GM21360 (cell line): Measurements from ENCODE around the gene OR2D3.
"Not testable (repeated sequence)": the region's sequence is repeated elsewhere in the genome, so short reads cannot be mapped to it uniquely, and the experiment has no call there.

Experiments
- ATAC-seq: cut with Tn5 transposase; IDR thresholded peaks from one replicate; pipeline ENCODE4 v1.9.1; 2021; ENCODE audit warnings: mild to moderate bottlenecking, moderate library complexity; ENCODE audit not compliant: unreplicated experiment

Gene OR2D3

DNA sequence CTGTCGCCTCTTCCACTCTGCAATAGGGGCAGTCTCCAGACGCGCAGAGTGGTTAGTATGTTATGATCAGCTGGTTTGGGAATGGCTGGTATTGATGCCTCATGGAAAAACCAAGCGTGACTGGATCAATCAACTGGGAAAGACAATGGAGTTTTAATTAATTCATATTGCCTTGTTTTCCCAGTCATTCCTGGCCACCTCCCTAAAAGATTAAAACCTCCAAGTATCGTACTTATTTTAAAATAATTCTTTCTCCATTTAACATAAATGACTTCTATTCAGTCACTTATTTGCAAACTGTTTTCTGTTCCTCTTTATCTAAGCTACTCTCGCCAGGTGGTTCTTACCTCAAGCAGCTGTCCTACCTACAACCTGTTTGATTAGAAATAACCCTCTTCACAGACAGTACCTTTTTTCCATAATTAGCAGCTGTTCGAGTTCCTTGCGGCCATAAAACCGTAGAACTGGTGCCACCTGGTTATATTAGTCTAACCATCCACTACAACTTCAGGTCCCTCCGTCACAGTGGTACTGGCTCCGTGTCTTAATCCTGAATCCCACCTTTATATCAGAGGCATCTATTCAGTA lies 6.3 kb downstream of the OR2D3 start:
- peak; percentile 37 for ATAC-seq

DNA sequence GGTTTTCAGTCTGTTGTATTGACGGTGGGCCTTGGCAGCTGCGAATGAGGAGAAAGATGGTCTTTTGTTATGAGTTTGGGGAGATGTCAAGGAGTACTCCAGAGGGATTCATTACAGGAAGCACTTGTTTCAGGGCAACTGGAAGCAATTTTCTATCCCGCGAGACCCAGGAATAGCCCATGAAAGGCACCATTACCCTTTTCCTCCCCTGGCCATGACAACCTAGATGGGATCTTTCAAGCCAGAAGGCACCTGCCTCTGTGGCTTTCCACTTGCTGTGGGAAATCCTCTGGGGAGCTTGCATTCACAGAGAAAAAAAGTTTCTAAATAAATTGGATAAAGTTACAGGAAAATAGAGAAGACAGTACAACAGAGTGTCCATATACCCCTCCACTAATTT lies 8.1 kb downstream of the OR2D3 start:
- ATAC-seq, result no peak

DNA sequence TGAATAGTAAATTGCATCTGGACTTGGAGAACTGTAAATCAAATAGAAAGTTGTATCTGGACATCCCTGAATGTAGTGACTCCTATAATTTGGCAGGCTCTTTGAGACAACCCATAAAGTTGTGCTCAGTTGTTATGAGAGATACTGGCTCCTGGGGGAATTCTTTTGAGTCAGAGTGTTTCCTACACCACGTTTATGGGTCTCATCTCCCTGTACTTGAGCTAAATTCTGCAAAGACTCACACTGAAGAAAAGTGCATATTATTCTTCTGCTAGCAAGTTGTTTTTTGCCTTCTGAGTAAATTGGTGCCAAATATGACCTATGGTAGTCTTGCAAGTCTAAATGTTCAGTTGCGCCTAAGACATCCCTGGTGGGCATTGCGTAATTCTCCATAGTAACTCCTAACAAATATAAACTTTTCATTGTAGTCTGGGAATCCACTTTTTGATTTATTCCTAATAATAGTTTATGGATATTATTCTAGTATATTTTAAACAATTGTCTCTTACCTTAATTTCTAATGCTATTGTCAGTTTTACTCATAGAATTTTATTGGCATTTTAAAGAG lies 10.4 kb downstream of the OR2D3 start:
- no peak for ATAC-seq

DNA sequence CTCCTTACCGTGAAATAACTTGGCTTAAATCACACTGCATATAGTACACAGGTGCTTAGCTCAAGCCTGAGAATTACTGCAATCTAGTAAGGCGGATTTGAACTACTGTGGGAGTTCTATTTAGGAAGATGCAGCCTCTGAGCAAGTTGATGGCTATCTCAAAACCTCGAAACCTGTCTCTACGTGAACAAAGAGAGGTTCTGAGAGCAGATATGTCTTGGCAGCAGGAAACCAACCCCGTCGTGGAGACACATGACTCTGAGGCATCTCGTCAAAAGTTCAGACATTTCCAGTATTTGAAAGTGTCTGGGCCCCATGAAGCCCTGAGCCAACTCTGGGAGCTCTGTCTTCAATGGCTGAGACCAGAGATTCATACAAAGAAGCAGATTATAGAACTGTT lies 11.3 kb downstream of the OR2D3 start:
- ATAC-seq, result no peak

DNA sequence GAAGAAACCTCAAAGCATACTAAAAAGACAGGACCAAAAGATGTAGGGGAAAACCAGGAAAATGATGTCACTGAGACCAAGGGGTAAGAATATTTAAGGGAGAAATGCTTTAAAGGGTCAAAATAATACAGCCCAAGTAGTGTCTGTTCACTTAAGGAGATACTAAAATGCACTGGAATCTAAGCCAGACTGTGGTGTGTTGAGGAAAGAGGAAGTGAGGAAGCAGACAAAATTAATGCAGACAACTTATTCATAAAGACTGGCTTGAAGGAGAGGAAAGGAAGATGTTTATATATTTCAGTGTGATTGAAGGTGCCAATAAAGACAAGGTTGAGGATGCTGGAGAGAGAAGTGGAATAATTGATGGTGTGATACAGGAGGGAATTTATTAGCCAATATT lies 21.2 kb downstream of the OR2D3 start:
- no peak for ATAC-seq

DNA sequence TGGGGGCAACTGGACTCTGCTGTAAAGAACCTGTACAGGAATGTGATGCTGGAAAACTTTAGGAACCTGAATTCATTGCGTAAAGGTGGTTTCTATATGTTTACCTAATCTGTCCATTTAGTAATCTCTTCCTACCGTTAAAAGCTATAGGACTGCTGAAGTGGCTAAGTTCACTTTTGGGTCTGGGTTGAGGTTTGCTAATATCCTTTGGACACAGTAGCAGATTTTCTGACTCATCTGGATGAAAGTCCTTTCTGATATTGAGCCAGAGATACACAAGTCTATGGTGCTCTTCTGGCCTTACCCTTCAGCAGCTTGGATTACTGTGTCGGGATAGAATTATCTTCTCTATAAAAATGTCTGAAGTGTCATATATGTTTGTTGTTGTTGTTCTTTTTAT lies 22.3 kb downstream of the OR2D3 start:
- no peak for ATAC-seq

DNA sequence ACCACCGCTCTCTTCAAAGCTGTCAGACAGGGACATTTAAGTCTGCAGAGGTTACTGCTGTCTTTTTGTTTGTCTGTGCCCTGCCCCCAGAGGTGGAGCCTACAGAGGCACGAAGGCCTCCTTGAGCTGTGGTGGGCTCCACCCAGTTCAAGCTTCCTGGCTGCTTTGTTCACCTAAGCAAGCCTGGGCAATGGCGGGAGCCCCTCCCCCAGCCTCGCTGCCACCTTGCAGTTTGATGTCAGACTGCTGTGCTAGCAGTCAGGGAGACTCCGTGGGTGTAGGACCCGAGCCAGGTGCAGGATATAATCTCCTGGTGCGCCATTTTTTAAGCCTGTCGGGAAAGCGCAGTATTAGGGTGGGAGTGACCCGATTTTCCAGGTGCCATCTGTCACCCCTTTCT lies 33.4 kb downstream of the OR2D3 start:
- ATAC-seq, result not testable (repeated sequence)

DNA sequence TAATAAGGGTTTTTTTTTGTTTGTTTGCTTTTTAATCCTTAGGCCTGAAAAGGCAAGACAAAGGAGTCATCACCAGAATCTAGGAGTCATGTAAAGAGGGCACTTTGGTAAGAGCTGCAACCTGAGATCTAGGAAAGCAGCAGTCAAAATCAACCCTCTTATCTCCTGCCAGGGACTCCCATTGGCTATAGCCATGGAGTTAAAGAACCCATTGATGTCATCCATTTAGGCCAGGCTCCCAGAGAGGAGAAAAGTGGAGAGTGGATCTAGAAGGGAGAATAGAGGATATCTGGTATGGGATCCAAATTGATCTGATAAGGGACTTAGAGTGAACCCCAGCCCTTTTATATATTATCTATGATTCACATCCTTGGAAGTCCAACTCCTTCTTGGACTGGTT lies 41.3 kb downstream of the OR2D3 start:
- ATAC-seq, result no peak

DNA sequence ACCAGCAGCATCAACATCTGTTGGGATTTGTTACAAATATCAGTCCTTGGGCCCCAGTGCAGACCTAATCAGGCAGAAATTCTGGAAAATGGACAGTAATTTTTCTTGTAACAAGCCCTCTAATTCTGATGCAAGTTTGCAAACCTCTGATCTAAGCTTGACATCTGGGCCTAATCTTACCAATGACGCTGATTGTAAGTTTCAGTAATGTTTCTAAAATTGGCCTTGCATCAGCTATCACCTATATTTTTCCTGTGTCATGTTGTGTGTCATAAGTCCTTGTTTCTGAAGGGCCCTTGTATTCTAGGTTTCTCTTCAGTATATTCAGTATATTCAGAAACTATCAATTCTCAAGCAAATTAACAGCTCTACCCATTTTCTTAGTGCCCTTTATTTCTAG lies 41.9 kb downstream of the OR2D3 start:
- ATAC-seq, result peak; percentile 75

DNA sequence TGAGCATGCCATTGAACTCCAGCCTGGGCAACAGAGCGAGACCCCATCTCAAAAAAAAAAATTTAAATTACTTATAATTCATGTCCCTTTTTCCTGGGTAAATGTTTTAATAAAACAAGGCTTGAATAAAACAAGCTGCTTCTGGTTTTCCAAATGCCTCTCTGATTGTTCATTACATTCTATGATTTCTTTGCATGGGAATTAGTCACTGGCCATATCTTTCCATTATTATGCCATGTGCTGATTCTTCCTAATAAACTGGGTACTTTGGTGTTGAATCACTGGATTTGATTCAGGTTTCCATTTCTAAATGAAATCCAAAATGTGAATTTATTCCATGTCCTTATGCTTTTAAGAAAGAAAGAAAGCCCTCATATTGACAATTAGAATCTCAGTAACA lies 48.0 kb downstream of the OR2D3 start:
- no peak for ATAC-seq

DNA sequence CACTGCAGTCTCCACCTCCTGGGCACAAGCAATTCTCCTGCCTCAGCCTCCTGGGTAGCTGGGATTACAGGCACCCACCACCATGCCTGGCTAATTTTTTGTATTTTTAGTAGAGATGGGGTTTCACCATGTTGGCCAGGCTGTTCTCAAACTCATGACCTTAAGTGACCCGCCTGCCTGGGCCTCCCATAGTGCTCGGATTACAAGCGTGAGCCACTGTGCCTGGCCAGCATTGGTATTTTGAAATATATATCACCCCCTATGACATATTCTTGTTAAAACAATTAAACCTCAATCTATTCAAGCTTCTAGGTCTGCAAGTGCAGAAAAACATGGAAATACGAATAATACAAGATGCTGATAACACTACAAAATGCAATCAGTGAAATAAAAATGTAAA lies 49.1 kb downstream of the OR2D3 start:
- ATAC-seq, result not testable (repeated sequence)
